Endothelial cell of umbilical vein (primary cell): Measurements from ENCODE around the gene RBM42. TPM values are rescaled to one million over a fixed set of nuclear protein-coding genes. Genes with fewer than 3 reads are reported as not detected.
A peak's percentile ranks its signal among the peaks of the same experiment; 100 is the strongest.

Experiments used
- BruUV-seq: library from RNA; stranded (reverse); fragments of 400-500 nt; replicated peaks from 2 replicates; lab custom pipeline; 2021; lab: Mats Ljungman, UMichigan
- CTCF ChIA-PET: fragments of 300-600, 350-600 bp; sonication (Branson Sonifier 250); formaldehyde crosslinking; loops from one replicate; lab custom pipeline; 2021; ENCODE audit warnings: antibody characterized with exemption, inconsistent platforms; lab: Charles Lee
- POLR2A ChIA-PET: fragments of 300-600, 350-600 bp; sonication (Branson Sonifier 250); formaldehyde crosslinking; loops from one replicate; lab custom pipeline; 2021; ENCODE audit warnings: antibody characterized with exemption, inconsistent platforms; lab: Charles Lee
- DNase-seq: peaks from one replicate; pipeline ENCODE4 v3.0.0-alpha.2; 2011; ENCODE audit warnings: low read depth, low spot score
- FAIRE-seq: peaks from 2 replicates; lab custom pipeline; 2011; peaks lifted over from hg19 to GRCh38; lab: Jason Lieb, UNC
- H2AFZ ChIP-seq: 2 replicates; pipeline ENCODE4 v1.6.0; 2012; ENCODE audit warnings: low read depth, low read length, control low read depth, inconsistent platforms
- H3K27ac ChIP-seq: 2 replicates; pipeline ENCODE4 v1.5.1; 2011; ENCODE audit warnings: low read depth, mild to moderate bottlenecking, control low read depth, low read length, moderate library complexity; ENCODE audit not compliant: insufficient read depth
- H3K27me3 ChIP-seq, 2 experiments: 2 replicates each; pipeline versions ENCODE4 v1.6.0 to v1.6.1; 2011; ENCODE audit warnings: low read length in 2 of 2, mixed read lengths in 1 of 2; ENCODE audit not compliant: control insufficient read depth in 2 of 2, insufficient read depth in 2 of 2
- H3K36me3 ChIP-seq, 2 experiments: 2 replicates in 1 of 2; 3 replicates in 1 of 2; pipeline ENCODE4 v1.5.1; 2011; ENCODE audit warnings: low read length in 2 of 2, mild to moderate bottlenecking in 1 of 2, moderate library complexity in 1 of 2; ENCODE audit not compliant: control insufficient read depth in 2 of 2, insufficient read depth in 2 of 2; ENCODE audit errors: extremely low read depth in 1 of 2
- H3K4me1 ChIP-seq: 3 replicates; pipeline ENCODE4 v1.5.1; 2011; ENCODE audit warnings: mild to moderate bottlenecking, low read length; ENCODE audit not compliant: control insufficient read depth, insufficient read depth; ENCODE audit errors: extremely low read depth
- H3K4me2 ChIP-seq: 2 replicates; pipeline ENCODE4 v1.6.1; 2011; ENCODE audit warnings: low read length, control low read depth, mixed read lengths; ENCODE audit not compliant: insufficient read depth
- H3K4me3 ChIP-seq, 3 experiments: fragments of 200-600 bp in 1 of 3; sonication (generic), shearing (Covaris generic) in 1 of 3; replicated peaks in 1 of 3; 2 replicates each; pipeline ENCODE4 v1.5.1; 2011 to 2016; ENCODE audit warnings: control low read depth in 3 of 3, low read length in 3 of 3, mild to moderate bottlenecking in 2 of 3, inconsistent platforms in 1 of 3, low read depth in 1 of 3, moderate library complexity in 1 of 3; ENCODE audit not compliant: insufficient read depth in 1 of 3
- H3K79me2 ChIP-seq: 2 replicates; pipeline ENCODE4 v1.6.0; 2012; ENCODE audit warnings: low read length, inconsistent platforms; ENCODE audit not compliant: control insufficient read depth, insufficient read depth
- H3K9ac ChIP-seq: replicated peaks from 2 replicates; pipeline ENCODE3; 2011; ENCODE audit warnings: low read length, control low read depth; ENCODE audit not compliant: insufficient read depth; ENCODE audit errors: extremely low read depth
- H3K9me1 ChIP-seq: replicated peaks from 3 replicates; pipeline ENCODE4 v1.6.0; 2011; ENCODE audit warnings: mild to moderate bottlenecking, low read length; ENCODE audit not compliant: control insufficient read depth, insufficient read depth; ENCODE audit errors: extremely low read depth
- H3K9me3 ChIP-seq: replicated peaks from 2 replicates; pipeline ENCODE4 v1.5.1; 2012; ENCODE audit warnings: low read length, inconsistent platforms; ENCODE audit not compliant: control insufficient read depth, insufficient read depth
- H4K20me1 ChIP-seq: replicated peaks from 2 replicates; pipeline ENCODE3; 2011; ENCODE audit warnings: mild to moderate bottlenecking, low read length; ENCODE audit not compliant: control insufficient read depth, insufficient read depth; ENCODE audit errors: extremely low read depth
- CTCF ChIP-seq, 2 donors: IDR thresholded peaks; 1 replicate in 1 of 2; 2 replicates in 1 of 2; pipeline ENCODE4 v1.5.1; 2011; ENCODE audit warnings: low read length in 2 of 2, mild to moderate bottlenecking in 2 of 2, moderate library complexity in 2 of 2, control low read depth in 1 of 2, inconsistent platforms in 1 of 2, low read depth in 1 of 2; ENCODE audit not compliant: insufficient read depth in 1 of 2; ENCODE audit errors: extremely low read depth in 1 of 2
- EZH2 ChIP-seq: IDR thresholded peaks from 2 replicates; pipeline ENCODE4 v1.6.1; 2012; ENCODE audit warnings: borderline replicate concordance, low read depth, mild to moderate bottlenecking, moderate library complexity, low read length, inconsistent platforms; ENCODE audit not compliant: severe bottlenecking
- GATA2 ChIP-seq: IDR thresholded peaks from 2 replicates; pipeline ENCODE4 v1.7.0; 2011; ENCODE audit warnings: low read depth, mild to moderate bottlenecking, moderate library complexity, mixed read lengths, low read length; ENCODE audit not compliant: insufficient read length, insufficient read depth
- dilution Hi-C: fragments of 300-500 bp; cut with MboI; formaldehyde crosslinking; loops from one replicate; pipeline ENCODE4 v1.15.0; 2019; ENCODE audit warnings: low sequenced_read_pairs; ENCODE audit not compliant: extremely low pct_ligation_motif_present
- intact Hi-C: fragments of 100-400 bp; cut with micrococcal nuclease; formaldehyde crosslinking; loops from one replicate; pipeline ENCODE4 v1.10.0; 2022
- polyA plus RNA-seq, 4 experiments: library from polyadenylated mRNA; depleted of rRNA in 3 of 4; stranded (reverse) in 3 of 4; unstranded in 1 of 4; fragments of >200 nt; gene quantifications; 2 replicates each; pipeline versions ENCODE4 v1.2.1 to v1.2.3, GENCODE V29; 2011 to 2012; ENCODE audit warnings: missing spikeins in 1 of 4
- total RNA-seq: library from RNA; stranded (reverse); gene quantifications from 2 replicates; pipeline ENCODE4 v1.2.3, GENCODE V29; 2021

The RBM42 gene
- total and polyA plus RNA-seq, 2 donors (not counting 3 experiments of a cell fraction or from before 2014, with no cell fraction given) = 78.3 to 97.3 TPM

GRCh38 chr19:35641515-35642151 lies 12.8 kb downstream of the RBM42 start, which contains the start of gene ETV2:
Gene ETV2 (plus strand): TSS chr19:35641745. CDS start chr19:35642461, 716 bp downstream.
- Histone ChIP-seq H3K4me3 (no peak within 1 kb of the TSS), H4K20me1 (no peaks in the 10 kb centered on the region), H3K27me3 (no peaks in the 10 kb centered on the region), H3K4me2 (no peak within 1 kb of the TSS), H3K79me2 (no peaks in the 10 kb centered on the region), H3K9me3 (no peaks in the 10 kb centered on the region), H3K9ac (no peak within 1 kb of the TSS), H3K36me3 (peaks cover 6 to 14% of the 10 kb centered on the region in 2 experiments), H2AFZ (peak within 1 kb of the TSS; percentile 49), H3K9me1 (no peaks in the 10 kb centered on the region), H3K27ac (no peak within 1 kb of the TSS), H3K4me1 (peaks cover 18% of the 10 kb centered on the region)
- POLR2A ChIA-PET = no interaction called here
- CTCF ChIA-PET = no interaction called here
- intact Hi-C loops (no loop called here), dilution Hi-C loops (no loop called here)
- no TSS peak for BruUV-seq
- TF ChIP-seq CTCF (IDR thresholded peaks at IDR 0.05; ENCODE audit: extremely low read depth in 1 of 2, insufficient read depth in 1 of 2, low read depth in 1 of 2, low read length in 2 of 2) = no peak
- no peak for TF ChIP-seq EZH2
- no peak for TF ChIP-seq GATA2
- DNase-seq (peak; percentile 40), FAIRE-seq (no peak)

GRCh38 chr19:35642312-35642711 lies 13.5 kb downstream of the RBM42 start:
- BruUV-seq = no TSS peak
- ChIA-PET CTCF (no interaction called here), POLR2A (no interaction called here)
- Histone ChIP-seq H3K36me3 (peaks cover 0 to 8% of the 10 kb centered on the region in 2 experiments), H3K4me1 (peaks cover 18% of the 10 kb centered on the region), H3K9me3 (no peaks in the 10 kb centered on the region), H3K79me2 (no peaks in the 10 kb centered on the region), H3K27me3 (no peaks in the 10 kb centered on the region), H4K20me1 (no peaks in the 10 kb centered on the region), H3K9ac (no peak overlapping the region), H3K9me1 (no peaks in the 10 kb centered on the region), H3K4me2 (no peak overlapping the region), H2AFZ (peak overlapping the region; percentile 15), H3K27ac (no peak overlapping the region), H3K4me3 (no peak overlapping the region)
- FAIRE-seq = peak; percentile 33
- intact Hi-C loops (no loop called here), dilution Hi-C loops (no loop called here)
- DNase-seq = no peak
- TF ChIP-seq EZH2 = no peak
